Globus pallidus (tissue), 1 donor: ENCODE results near the gene EDN2.
A peak's percentile ranks its signal among the peaks of the same experiment; 100 is the strongest.

ENCODE experiments used
- DNase-seq: peaks from one replicate; pipeline ENCODE4 v3.0.0-alpha.2; 2015; ENCODE audit warnings: low spot score

Gene EDN2

GRCh38 chr1:41483001-41483850, 1.3 kb downstream of the EDN2 start:
- DNase-seq = no peak

GRCh38 chr1:41482001-41482765, 2.3 kb downstream of the EDN2 start:
- no peak for DNase-seq

GRCh38 chr1:41481109-41481775, 3.2 kb downstream of the EDN2 start:
- no peak for DNase-seq

DNA sequence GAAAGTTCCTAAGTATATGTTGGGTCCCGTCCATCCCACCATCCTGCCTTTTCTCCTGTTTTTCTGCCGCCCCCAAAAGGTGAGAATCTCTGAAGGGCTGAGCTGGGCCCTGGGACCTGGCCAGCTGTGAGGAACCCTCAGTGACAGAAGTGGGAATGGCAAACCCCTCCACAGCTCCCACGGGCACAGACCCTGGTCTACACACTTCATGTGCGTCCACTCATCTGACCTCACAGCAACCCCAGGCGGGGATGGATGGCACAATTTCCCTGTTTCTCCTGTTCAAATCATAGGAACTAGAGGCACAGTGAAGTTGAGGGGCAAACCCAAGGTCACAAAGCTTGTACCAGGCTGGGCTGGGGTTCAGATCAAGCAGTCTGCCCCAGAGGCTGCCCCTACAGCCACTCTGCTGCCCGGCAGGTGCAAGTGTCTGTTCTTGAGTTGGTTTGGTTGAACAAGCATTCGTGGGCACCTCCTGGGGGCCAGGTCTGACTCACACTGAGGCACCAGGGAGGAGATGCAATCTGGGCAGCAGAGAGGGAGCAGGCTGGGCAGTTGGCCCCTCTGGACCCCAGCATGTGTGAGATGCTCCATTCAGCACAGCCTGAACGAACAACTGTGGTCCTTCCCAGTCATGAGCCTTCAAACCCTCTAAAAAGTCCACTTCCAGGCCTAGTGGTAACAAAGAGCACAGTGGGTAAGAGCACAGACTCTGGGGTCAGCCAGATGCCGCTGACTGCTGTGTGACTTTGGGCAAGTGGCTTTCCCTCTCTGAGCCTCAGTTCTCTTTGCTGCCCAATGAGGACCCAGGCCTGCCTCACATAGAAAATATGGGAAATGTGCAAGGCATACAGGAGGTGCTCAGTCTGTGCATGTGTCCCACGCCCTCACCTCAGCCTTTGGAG, 4.0 kb downstream of the EDN2 start:
- no peak for DNase-seq

- DNase-seq = no peak
Observed at GRCh38 chr1:41479808-41480160, 4.7 kb downstream of the EDN2 start.

DNA sequence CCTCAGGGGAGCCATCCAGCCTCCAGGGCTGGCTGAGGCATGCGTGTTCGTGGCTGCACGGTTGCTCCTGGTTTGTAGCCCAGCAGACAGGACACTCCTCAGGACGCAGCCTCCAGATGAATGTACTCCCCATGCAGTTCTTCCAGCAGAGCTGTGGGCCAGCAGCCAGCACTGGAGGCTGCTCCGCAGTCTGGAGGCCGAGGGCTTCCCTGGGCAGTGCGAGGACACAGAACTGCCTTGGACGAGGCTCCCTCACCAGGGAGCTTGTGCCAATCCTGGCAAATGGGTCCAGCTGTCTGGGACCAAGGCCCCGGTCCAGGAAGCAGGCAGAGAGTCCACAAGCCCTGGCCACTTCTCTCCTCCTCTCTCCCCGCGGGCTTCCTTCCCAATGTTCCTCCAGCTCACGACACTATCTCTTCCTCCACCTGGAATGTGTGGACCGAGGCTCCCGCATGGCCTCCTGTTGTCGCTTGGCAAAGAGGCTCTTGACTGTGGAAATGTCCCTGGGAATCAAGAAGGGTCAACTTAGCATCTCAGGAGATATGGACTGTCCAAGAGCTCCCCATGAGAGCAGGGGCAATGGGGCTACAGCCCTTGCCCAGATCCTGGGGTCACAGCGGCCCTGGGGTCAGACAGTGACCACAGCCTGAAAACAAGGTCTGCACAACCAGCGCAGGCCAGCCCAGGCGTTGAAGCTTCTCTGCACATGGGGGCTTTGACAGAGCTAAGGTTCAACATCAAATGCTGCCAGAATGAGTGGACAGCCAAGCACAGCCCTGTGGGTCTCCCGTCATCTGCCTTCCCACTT, 5.3 kb downstream of the EDN2 start:
- peak; percentile 55 for DNase-seq

GRCh38 chr1:41478118-41478748, 6.2 kb downstream of the EDN2 start:
- DNase-seq = no peak

DNA sequence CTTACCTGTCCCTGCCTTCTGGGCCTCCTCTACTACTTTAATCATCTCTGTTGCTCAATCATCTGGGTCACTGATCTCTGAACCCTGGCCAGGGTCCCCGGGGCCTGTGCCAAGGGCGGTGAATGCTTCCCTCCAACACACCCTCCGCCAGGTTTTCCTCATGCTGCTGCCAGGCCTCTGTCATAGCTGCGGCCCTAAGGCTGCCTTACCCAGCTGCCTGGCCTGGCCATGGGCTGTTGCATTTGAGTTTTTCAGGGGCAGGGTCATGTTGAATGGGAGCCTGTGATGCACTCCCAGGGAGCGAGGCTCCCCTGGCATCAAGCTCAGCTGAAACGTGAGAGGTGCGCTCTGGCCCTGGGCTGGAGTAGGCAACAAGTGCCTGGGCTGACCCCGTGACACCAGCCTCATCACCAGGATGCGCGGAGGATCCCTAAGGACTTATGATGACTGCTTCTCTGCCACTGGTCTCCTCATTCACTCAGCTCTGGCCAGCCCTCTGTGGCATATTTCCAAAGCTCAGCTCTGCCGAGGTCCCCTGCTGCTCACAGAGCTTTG, 7.6 kb downstream of the EDN2 start:
- no peak for DNase-seq

DNA sequence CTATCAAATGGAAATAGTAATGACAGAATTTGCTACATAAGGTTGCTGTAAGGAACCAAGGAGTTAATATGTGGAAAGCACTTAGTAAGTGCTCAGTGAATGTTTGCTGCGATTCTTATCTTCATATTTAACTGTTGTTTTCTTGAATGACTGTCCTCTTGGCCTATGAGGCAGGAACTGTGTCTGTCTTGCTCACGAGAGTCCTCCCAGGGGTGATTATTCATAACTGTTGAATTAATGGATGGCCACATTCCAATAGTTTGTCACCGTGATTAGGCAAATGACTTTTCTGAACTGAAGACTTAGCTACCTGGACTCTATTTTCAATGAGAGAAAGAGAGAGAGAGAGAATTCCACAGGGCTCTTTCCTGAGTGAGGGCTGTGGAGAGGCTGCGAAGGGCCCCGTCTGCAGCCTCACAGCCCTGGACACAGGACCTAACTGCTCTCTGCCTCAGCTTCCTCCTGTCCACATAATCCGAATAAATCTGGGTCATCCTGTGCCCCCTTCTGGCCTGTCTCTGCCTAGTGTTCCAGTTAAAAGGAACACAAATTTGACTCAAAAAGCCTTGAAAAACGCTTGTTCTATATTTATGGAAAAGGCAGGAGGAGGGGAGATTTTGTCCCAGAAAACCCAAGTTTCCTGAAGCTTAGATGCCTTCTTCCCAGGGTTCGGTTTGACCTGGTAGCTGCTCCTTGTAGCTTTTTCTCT, 8.5 kb downstream of the EDN2 start:
- DNase-seq = no peak

- no peak for DNase-seq
Observed at GRCh38 chr1:41475346-41475745, 9.1 kb downstream of the EDN2 start.

DNA sequence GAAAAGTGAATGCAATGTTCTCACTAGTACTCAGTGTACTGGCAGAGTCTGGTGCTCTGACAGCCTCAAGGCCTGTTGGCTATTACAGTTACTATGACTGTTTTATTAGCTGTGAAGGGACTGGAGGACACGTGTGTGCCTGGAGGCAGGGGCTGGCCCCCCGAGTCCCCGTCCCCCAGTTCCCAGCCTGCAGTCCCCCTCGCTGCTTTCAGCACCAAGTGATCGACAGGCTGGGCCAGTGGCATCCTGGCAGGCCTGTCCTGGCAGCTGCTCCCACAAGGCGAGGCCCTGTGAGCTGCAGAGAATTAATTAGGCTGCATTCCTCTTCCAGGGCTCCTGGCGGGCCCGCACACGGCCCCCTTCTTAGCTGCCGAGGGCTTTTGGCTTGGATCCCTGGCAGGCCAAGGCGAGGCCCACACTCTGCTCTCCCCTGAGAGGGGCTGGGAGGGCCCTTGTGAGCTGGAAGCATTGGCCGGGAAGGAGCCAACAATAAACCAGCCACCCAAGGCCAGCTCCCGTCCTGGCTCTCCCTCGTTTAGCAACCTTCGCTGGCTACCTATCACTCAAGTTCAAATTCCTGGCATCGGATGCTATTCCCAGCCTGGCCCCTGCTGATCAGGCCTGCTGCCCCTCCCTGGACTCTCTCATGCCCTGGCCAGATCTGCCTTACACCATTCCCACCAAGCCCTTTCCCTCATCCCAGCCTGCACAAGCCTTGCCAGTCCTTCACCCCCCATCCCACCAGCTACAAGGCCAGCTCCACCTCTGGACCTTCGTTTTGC, 9.8 kb downstream of the EDN2 start:
- DNase-seq = peak; percentile 65

DNA sequence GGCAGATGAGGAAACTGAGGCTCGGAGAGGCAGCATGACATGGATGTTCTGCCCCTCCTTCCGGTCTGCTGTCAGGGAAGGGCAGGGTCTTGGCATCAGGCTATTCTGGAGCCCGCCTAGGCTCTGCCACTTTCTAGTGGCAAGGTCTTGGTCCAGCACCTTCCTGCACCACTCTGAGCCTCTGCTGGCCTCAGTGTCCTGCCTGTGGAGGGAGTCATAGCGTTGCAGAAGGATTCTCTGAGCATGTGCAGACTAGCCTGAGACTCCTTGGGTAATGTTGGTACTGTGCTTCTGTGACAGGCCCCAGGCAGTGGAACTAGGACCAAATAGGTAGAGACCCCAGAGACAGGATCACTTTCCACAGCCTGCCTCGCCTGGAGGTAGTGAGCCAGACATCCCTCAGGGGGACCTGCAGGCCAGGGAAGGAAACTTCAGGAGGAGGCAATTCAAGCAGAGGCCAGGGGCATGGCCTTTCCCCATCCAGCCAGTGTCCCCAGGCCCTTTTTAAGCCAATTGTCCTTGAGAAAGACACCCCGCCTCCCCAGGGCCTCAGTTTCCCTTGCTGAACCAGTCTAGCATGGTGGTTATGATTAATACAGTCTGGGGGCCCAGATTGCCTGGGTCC, 10.6 kb downstream of the EDN2 start:
- DNase-seq = no peak

GRCh38 chr1:41471658-41472057, 12.8 kb downstream of the EDN2 start:
- no peak for DNase-seq

DNA sequence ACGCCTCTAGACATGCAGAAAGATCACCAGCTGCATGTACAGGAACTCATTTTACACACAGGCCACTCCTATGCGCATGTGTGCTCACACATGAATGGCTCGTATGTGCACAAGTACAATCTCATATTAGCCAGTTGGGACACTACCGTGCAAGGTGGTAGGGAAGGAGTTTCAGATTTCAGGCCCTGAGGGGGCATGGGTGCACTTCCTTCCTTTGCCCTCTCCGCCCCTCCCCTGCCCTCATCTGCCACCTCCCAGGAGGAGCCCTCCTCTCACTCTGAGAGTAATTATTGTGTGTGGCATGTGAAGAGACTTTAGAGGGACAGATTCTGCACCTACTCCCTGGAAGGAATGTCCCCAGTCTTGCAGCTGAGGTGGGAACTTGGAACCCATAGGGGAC, 14.8 kb downstream of the EDN2 start:
- no peak for DNase-seq

GRCh38 chr1:41468122-41468762, 16.2 kb downstream of the EDN2 start:
- DNase-seq = no peak

DNA sequence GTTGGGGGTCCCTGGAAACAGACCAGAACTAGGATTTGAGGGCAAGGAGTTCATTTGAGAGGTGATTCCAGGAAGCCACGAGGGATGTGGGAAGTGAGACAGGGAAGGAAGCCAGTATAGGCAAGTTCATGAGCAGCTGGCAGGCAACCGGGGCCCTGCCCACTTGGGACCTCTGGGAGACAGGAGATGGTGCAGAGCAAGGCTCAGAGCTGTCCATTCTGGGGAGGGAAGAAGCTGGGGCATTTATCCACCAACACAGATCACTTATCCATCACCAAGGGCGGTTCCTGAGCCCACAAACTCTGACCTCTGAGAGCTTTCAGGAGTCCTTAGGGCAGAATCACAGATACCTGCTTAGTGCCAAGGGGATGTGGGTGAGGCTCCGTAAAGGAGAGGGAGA, 16.8 kb downstream of the EDN2 start:
- no peak for DNase-seq

- DNase-seq = no peak
Observed at GRCh38 chr1:41466146-41466545, 18.3 kb downstream of the EDN2 start.

GRCh38 chr1:41465741-41466140, 18.7 kb downstream of the EDN2 start:
- DNase-seq = no peak
